Activated CD4-positive, alpha-beta T cell treated with anti-CD3 and anti-CD28 coated beads, Interleukin-2, amount 50 U/mL, for 1 hour (primary cell): Measurements from ENCODE around the gene MAP3K1.
"Not testable (repeated sequence)": the region's sequence is repeated elsewhere in the genome, so short reads cannot be mapped to it uniquely, and the experiment has no call there.

Experiments used
- DNase-seq: peaks from one replicate; pipeline ENCODE4 v3.0.0-alpha.2; 2020

Gene MAP3K1

GRCh38 chr5:56816546-56817081 lies 1.3 kb downstream of the MAP3K1 start:
- peak; percentile 49 for DNase-seq

GRCh38 chr5:56817263-56818014 lies 2.1 kb downstream of the MAP3K1 start:
- DNase-seq, result no peak

- DNase-seq, result no peak
Measured at GRCh38 chr5:56818450-56819037, 3.2 kb downstream of the MAP3K1 start.

GRCh38 chr5:56819060-56819881 lies 3.9 kb downstream of the MAP3K1 start:
- no peak for DNase-seq

- not testable (repeated sequence) for DNase-seq
Measured at GRCh38 chr5:56821868-56822267, 6.5 kb downstream of the MAP3K1 start.

GRCh38 chr5:56822981-56823380 lies 7.6 kb downstream of the MAP3K1 start:
- DNase-seq, result no peak

DNA sequence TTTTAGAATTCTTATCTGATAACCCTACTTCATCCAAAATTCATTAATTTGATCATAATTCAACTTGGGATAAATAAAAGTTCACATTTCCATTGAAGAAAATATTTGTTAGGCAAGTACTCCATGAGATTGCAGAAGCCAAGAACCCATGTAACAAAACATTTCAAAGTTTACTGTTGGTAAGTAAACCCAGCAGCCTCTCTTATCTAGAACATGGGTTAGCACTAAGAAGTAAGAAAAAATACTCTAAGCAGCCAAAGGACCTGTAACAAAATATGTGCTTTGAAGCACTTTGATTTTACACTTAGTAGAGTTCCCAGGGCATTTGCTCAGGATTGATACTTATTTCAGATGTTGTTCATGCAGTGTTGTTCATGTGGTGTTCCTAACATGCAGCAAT lies 8.7 kb downstream of the MAP3K1 start:
- DNase-seq, result no peak

GRCh38 chr5:56825222-56825824 lies 10.0 kb downstream of the MAP3K1 start:
- no peak for DNase-seq

GRCh38 chr5:56827049-56827448 lies 11.7 kb downstream of the MAP3K1 start:
- DNase-seq, result no peak

- DNase-seq, result no peak
Measured at GRCh38 chr5:56827924-56828323, 12.6 kb downstream of the MAP3K1 start.

DNA sequence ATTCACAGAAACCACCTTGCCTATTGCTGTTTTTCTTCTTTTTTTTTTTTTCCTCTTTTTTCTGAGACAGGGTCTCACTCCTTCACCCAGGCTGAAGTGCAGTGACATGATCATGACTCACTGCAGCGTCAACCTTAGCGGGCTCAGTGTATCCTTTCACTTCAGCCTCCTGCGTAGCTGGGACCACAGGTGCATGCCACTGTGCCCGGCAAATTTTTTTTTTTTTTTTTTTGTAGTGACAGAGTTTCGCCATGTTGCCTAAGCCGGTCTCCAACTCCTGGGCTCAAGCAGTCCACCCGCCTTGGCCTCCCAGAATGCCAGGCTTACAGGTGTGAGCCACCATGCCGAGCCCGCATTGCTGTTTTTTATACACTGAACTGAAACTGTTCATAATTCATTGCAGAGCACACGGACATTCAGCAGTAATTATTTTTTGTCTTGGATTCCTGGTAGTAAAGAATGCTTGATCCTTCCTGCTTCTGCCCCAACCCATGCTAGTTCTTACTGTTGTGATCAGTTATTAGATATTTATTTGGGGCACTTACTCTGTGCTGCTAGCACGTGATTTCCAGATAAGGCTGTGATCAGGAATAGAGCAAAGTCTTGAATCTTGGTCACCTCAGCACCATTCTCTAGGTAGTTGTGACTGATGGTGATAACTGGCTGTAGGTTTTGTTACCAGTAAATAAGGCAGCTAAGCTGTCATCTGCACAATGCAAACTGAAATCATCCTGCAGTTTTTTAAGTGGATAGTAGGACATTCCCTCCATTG lies 14.0 kb downstream of the MAP3K1 start:
- DNase-seq, result peak; percentile 64

DNA sequence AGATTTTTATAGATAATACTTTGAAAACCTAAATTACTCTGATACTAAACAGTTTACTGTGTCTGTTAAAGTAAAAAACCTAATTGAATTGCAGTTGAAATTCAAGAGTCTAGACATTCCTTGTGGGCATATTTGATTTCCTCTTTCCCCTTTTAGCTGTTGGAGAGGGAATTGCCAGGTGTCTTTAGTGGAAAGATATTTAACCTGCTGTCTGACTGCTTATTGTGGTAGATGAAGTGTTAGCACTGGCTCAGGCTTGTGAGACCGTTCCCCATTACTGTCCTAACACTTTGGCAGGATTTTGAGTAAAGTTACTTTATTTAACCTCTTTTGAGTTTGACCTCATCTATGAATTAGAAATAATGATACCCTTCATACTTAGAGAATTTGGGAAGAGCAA lies 16.4 kb downstream of the MAP3K1 start:
- DNase-seq, result no peak

- DNase-seq, result no peak
Measured at GRCh38 chr5:56833325-56833724, 18.0 kb downstream of the MAP3K1 start.

GRCh38 chr5:56837381-56837780 lies 22.0 kb downstream of the MAP3K1 start:
- DNase-seq, result no peak

DNA sequence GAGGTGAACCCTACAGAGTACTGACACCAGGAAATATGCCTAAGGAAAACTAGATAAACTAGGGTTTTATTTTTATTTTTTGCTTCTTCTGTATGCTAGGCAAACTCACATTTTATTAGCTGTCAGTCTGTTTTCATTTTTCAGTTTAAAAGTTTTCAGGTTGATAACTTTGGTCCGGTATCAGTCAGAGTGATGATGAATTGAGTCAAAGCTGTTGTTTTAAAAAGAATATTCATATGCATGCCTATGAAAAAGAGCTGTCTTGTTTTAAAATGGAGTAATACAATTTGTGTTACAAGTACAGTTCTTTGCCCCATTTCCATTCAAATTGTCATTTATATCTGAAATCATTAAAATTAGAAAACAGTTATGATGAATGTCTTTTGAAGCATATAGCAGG lies 22.6 kb downstream of the MAP3K1 start:
- no peak for DNase-seq

GRCh38 chr5:56838409-56839039 lies 23.2 kb downstream of the MAP3K1 start:
- no peak for DNase-seq

DNA sequence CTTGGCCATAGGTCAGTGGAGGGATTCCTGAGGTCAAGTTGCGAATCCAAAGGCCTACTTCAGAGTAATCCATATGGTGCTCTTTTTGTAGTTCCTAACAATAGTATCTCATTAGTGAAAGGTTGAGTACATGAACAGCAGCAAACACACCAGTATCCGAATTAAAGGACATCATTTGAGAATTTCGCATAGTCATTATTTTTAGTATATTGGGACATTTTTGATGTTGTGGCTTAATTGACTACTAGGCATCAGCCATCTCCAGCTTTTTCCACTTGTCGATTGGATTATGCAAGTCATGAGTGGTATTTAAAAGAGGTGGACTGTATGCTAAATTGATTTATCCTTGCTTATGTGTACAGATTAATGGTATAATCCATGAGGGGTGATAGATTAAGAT lies 23.7 kb downstream of the MAP3K1 start:
- no peak for DNase-seq

- no peak for DNase-seq
Measured at GRCh38 chr5:56840597-56840996, 25.2 kb downstream of the MAP3K1 start.

DNA sequence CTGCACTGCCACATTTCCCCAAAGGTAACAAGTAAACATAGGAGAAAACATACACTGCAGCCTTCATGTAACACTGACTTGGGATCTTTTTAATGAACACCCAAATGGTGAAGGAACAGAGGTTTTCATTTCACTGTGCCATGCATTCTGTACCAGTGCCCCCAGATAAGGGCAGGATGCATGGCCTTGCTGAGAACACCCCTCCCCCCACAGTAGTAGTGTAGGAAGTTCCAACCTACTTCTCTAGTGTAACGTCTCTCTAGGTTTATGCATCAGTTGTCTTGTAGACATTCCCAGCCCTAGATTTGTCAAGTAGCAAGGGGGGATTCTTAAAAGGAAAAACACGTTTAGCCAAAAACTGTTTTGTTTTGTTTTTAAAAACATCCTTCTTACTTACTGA lies 29.9 kb downstream of the MAP3K1 start:
- no peak for DNase-seq

GRCh38 chr5:56845904-56846480 lies 30.6 kb downstream of the MAP3K1 start:
- no peak for DNase-seq

GRCh38 chr5:56848206-56848605 lies 32.9 kb downstream of the MAP3K1 start:
- DNase-seq, result no peak

- DNase-seq, result no peak
Measured at GRCh38 chr5:56849671-56850070, 34.3 kb downstream of the MAP3K1 start.
